Ishikawa (cell line): ENCODE data around the gene DACH1.

ENCODE experiments used
- CEBPB ChIP-seq: IDR thresholded peaks from 2 replicates; pipeline ENCODE4 v1.6.1; 2012
- RAD21 ChIP-seq: IDR thresholded peaks from 2 replicates; pipeline ENCODE4 v1.6.1; 2012; ENCODE audit warnings: low read depth
- TEAD4 ChIP-seq: IDR thresholded peaks from 2 replicates; pipeline ENCODE4 v1.6.1; 2012
- YY1 ChIP-seq: IDR thresholded peaks from 2 replicates; pipeline ENCODE4 v1.6.1; 2012; ENCODE audit warnings: low read depth
- ZBTB7A ChIP-seq: IDR thresholded peaks from 2 replicates; pipeline ENCODE4 v1.6.1; 2012; ENCODE audit warnings: low read depth
- TF ChIP-seq, protein P1 (sequence below): IDR thresholded peaks from 2 replicates; pipeline ENCODE4 v1.6.1; 2012

DNA sequence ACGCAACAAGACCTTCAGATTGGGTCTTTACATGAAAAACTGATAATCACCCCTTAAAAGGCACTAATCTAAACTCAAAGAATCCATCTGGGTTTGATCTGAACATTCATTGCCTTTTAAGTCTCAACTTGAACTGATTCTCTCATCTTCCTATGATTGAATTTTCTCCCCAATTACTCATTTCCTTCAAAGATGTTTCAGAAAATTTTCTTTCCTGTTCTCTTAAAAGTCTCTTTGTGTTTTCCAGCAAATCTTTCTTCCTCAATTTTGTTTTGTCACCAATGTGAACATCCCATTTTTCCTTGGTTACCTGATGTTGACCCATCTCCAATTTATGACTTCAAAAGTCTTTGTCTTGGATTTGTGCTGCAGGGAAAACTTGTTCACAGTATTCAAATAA lies 234.3 kb downstream of the DACH1 start:
- TF ChIP-seq RAD21 (no peak), TEAD4 (no peak), CEBPB (no peak), ZBTB7A (no peak), YY1 (no peak)
- TF ChIP-seq, protein P1, sequence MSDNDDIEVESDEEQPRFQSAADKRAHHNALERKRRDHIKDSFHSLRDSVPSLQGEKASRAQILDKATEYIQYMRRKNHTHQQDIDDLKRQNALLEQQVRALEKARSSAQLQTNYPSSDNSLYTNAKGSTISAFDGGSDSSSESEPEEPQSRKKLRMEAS: no peak
